Loucy (cell line): ENCODE measurements around the gene GJA8.
"Not testable (repeated sequence)": the region's sequence is repeated elsewhere in the genome, so short reads cannot be mapped to it uniquely, and the experiment has no call there.

ENCODE experiments used
- H2AFZ ChIP-seq: fragments of 200-600 bp; sonication (generic); 2 replicates; pipeline ENCODE4 v1.6.0; 2016; ENCODE audit warnings: antibody characterized with exemption, mild to moderate bottlenecking, low read length, moderate library complexity
- H3F3A ChIP-seq: fragments of 200-600 bp; 2 replicates; pipeline ENCODE4 v1.6.0; 2016; ENCODE audit warnings: antibody characterized with exemption, low read depth, mild to moderate bottlenecking
- H3K27me3 ChIP-seq: fragments of 200-600 bp; sonication (generic); 2 replicates; pipeline ENCODE4 v1.6.1; 2014; ENCODE audit warnings: low read length, mild to moderate bottlenecking; ENCODE audit not compliant: insufficient read depth, poor library complexity, severe bottlenecking
- H3K36me3 ChIP-seq: fragments of 200-600 bp; sonication (generic); 2 replicates; pipeline ENCODE4 v1.6.1; 2016; ENCODE audit warnings: low read length; ENCODE audit not compliant: insufficient read depth
- H3K4me1 ChIP-seq: fragments of 200-600 bp; sonication (generic); 2 replicates; pipeline ENCODE4 v1.5.1; 2014; ENCODE audit warnings: low read length, mild to moderate bottlenecking; ENCODE audit not compliant: insufficient read depth, poor library complexity, severe bottlenecking
- H3K4me2 ChIP-seq: fragments of 200-600 bp; sonication (generic); 2 replicates; pipeline ENCODE4 v1.6.0; 2014; ENCODE audit warnings: antibody characterized with exemption, low read length, low read depth, mild to moderate bottlenecking; ENCODE audit not compliant: poor library complexity, severe bottlenecking
- H3K4me3 ChIP-seq: fragments of 200-600 bp; sonication (generic); 2 replicates; pipeline ENCODE4 v1.5.1; 2014; ENCODE audit warnings: low read length, mild to moderate bottlenecking, mixed read lengths; ENCODE audit not compliant: poor library complexity, severe bottlenecking
- H3K79me2 ChIP-seq: fragments of 200-600 bp; sonication (generic); 2 replicates; pipeline ENCODE4 v1.6.1; 2014; ENCODE audit warnings: low read length; ENCODE audit not compliant: insufficient read depth
- H3K9ac ChIP-seq: fragments of 200-600 bp; sonication (generic); 2 replicates; pipeline ENCODE4 v1.6.0; 2014; ENCODE audit warnings: mild to moderate bottlenecking, low read depth, low read length, moderate library complexity; ENCODE audit not compliant: poor library complexity, severe bottlenecking
- H3K9me2 ChIP-seq: fragments of 200-600 bp; sonication (generic); replicated peaks from 2 replicates; pipeline ENCODE4 v1.6.1; 2016; ENCODE audit warnings: low read depth, low read length, mixed read lengths
- H3K9me3 ChIP-seq: fragments of 200-600 bp; sonication (generic); 2 replicates; pipeline ENCODE4 v1.6.1; 2014; ENCODE audit warnings: mild to moderate bottlenecking, antibody characterized with exemption, low read length, low read depth; ENCODE audit not compliant: insufficient read depth
- H4K20me1 ChIP-seq: fragments of 200-600 bp; sonication (generic); 2 replicates; pipeline ENCODE4 v1.6.0; 2014; ENCODE audit warnings: antibody characterized with exemption, low read length, mild to moderate bottlenecking; ENCODE audit not compliant: insufficient read depth, poor library complexity, severe bottlenecking
- EZH2phosphoT487 ChIP-seq: fragments of 200-600 bp; IDR thresholded peaks from 2 replicates; pipeline ENCODE4 v1.6.1; 2018; ENCODE audit warnings: antibody characterized with exemption, mild to moderate bottlenecking, moderate library complexity, borderline replicate concordance
- TF ChIP-seq, protein P1 (sequence below): fragments of 200-600 bp; sonication (generic); conservative IDR thresholded peaks from 2 replicates; pipeline ENCODE4 v1.5.1; 2014; ENCODE audit warnings: mild to moderate bottlenecking, antibody characterized with exemption, low read length

Gene GJA8

DNA sequence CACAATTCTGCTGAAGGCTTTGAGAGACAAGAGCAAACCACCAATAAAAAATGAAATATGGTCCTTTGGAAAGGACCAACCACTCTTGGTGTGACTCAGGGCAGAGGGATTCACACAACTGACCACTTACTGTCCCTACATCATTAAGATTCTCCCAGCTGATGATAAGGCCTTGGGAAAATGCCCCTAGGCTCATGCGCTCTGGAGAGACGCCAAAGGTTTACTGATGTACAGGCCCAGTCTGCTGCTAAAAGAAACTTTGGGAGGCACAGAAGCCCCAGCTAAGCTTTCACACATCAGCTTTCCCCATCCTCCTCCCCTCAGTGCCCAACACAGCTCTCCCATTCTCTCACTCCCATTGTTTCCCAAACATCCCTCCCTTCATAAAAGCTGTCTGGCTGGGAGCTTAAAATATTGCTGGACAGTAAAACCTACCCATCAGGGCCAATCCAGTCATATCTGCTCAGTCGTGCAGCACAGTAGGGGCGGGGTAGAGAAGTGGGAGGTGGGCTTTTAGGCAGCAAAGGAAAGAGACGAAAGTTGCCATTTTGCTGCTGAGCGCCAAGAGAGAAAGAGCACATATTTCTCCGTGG lies at the start of gene GJA8:
Gene GJA8, plus strand, starts transcription at position 543 of the 593 bp plus-strand sequence. CDS start 5,161 bp downstream, outside the sequence.
- no peaks in the 10 kb centered on the region for H3K9me3 ChIP-seq
- H3K4me2 ChIP-seq, result no peak within 1 kb of the TSS
- H3K9ac ChIP-seq, result no peak within 1 kb of the TSS
- no peaks in the 10 kb centered on the region for H3K36me3 ChIP-seq
- H2AFZ ChIP-seq, result 0 out of 2 replicates have a peak within 1 kb of the TSS, but pooled peaks have one; percentile 55
- H3K79me2 ChIP-seq, result no peaks in the 10 kb centered on the region
- no peaks in the 10 kb centered on the region for H3F3A ChIP-seq
- H3K4me1 ChIP-seq, result peaks cover 11% of the 10 kb centered on the region
- no peak within 1 kb of the TSS for H3K4me3 ChIP-seq
- no peaks in the 10 kb centered on the region for H3K27me3 ChIP-seq
- TF ChIP-seq EZH2phosphoT487, result no peak
- TF ChIP-seq, protein P1, sequence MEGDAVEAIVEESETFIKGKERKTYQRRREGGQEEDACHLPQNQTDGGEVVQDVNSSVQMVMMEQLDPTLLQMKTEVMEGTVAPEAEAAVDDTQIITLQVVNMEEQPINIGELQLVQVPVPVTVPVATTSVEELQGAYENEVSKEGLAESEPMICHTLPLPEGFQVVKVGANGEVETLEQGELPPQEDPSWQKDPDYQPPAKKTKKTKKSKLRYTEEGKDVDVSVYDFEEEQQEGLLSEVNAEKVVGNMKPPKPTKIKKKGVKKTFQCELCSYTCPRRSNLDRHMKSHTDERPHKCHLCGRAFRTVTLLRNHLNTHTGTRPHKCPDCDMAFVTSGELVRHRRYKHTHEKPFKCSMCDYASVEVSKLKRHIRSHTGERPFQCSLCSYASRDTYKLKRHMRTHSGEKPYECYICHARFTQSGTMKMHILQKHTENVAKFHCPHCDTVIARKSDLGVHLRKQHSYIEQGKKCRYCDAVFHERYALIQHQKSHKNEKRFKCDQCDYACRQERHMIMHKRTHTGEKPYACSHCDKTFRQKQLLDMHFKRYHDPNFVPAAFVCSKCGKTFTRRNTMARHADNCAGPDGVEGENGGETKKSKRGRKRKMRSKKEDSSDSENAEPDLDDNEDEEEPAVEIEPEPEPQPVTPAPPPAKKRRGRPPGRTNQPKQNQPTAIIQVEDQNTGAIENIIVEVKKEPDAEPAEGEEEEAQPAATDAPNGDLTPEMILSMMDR, result no peak
- no peaks in the 10 kb centered on the region for H3K9me2 ChIP-seq
- H4K20me1 ChIP-seq, result no peaks in the 10 kb centered on the region

DNA sequence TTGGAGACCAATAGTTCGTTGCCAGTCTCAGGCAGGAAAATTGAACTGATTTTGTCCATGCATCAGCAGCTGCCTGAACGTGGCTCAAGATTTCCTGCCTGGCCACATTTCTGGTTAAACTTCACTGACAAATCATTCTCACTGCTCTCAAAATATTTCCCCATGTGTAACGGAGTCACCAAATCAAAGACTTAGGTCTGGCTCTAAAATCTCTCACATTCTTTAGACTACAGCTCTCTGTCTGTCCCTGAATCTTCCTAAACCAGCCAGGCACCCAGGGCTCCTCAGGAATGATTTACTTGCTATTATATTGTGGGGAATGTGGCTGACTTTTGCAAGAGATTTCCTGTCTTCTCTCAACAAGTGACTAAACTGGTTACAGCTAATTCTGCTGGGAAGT lies 49.2 kb upstream of the GJA8 start:
- no peaks in the 10 kb centered on the region for H3K9me3 ChIP-seq
- no peaks in the 10 kb centered on the region for H3K36me3 ChIP-seq
- no peaks in the 10 kb centered on the region for H3K79me2 ChIP-seq
- no peaks in the 10 kb centered on the region for H3K4me1 ChIP-seq
- H3K4me2 ChIP-seq, result no peak overlapping the region
- no peaks in the 10 kb centered on the region for H3F3A ChIP-seq
- H2AFZ ChIP-seq, result no peak overlapping the region
- H3K27me3 ChIP-seq, result no peaks in the 10 kb centered on the region
- TF ChIP-seq, protein P1, result no peak
- no peak for TF ChIP-seq EZH2phosphoT487
- no peaks in the 10 kb centered on the region for H3K9me2 ChIP-seq
- no peak overlapping the region for H3K9ac ChIP-seq
- H3K4me3 ChIP-seq, result no peak overlapping the region
- H4K20me1 ChIP-seq, result no peaks in the 10 kb centered on the region

DNA sequence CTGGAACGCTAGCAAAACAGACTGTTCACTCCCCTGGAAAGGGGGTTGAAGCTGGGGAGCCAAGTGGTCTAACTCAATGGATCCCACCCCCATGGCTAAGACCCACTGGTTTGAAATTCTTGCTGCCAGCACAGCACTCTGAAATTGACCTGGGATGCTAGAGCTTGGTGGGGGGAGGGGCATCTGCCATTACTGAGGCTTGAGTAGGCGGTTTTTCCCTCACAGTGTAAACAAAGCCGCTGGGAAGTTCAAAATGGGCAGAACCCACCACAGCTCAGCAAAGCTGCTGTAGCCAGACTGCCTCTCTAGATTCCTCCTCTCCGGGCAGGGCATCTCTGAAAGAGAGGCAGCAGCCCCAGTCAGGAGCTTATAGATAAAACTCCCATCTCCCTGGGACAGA lies 47.6 kb upstream of the GJA8 start:
- H3K4me2 ChIP-seq, H3K27me3 ChIP-seq, H3K36me3 ChIP-seq: not testable (repeated sequence)

DNA sequence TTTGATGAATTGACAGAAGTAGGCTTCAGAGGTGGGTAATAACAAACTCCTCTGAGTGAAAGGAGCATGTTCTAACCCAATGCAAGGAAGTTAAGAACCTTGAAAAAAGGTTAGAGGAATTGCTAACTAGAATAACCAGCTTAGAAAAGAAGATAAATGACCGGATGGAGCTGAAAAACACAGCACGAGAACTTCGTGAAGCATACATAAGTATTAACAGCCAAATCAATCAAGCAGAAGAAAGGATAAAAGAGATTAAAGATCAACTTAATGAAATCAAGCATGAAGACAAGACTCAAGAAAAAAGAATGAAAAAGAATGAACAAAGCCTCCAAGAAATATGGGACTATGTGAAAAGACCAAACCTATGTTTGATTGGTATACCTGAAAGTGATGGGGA lies 46.6 kb upstream of the GJA8 start:
- H3K9ac ChIP-seq, H3K27me3 ChIP-seq, H3K4me3 ChIP-seq, H4K20me1 ChIP-seq, H3K4me2 ChIP-seq, H3K79me2 ChIP-seq, H3K9me2 ChIP-seq, H3K36me3 ChIP-seq, H3K4me1 ChIP-seq, H3F3A ChIP-seq, H3K9me3 ChIP-seq, H2AFZ ChIP-seq: not testable (repeated sequence)

More for the DNA sequence above, 47.6 kb upstream of the GJA8 start:
- not testable (repeated sequence) for H3K9me2 ChIP-seq, H3K79me2 ChIP-seq, H3K9me3 ChIP-seq, H4K20me1 ChIP-seq, H3K9ac ChIP-seq, H3K4me3 ChIP-seq, H3F3A ChIP-seq, H2AFZ ChIP-seq, H3K4me1 ChIP-seq

DNA sequence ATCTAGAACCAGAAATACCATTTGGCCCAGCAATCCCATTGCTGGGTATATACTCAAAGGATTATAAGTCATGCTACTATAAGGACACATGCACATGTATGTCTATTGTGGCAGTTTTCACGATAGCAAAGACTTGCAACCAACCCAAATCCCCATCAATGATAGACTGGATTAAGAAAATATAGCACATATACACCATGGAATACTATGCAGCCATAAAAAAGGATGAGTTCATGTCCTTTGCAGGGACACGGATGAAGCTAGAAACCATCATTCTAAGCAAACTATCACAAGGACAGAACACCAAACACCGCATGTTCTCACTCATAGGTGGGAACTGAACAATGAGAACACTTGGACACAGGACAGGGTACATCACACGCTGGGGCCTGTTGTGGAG lies 35.4 kb upstream of the GJA8 start:
- H3K9ac ChIP-seq, H3K27me3 ChIP-seq, H3K4me2 ChIP-seq, H3K36me3 ChIP-seq, H4K20me1 ChIP-seq, H3K4me1 ChIP-seq, H3K9me3 ChIP-seq, H2AFZ ChIP-seq, H3K4me3 ChIP-seq, H3K79me2 ChIP-seq, H3F3A ChIP-seq, H3K9me2 ChIP-seq: not testable (repeated sequence)
